Measurements from ENCODE around the gene AK2.

The AK2 gene

GRCh38 chr1:33061834-33062233 is 25.2 kb upstream of the AK2 start (continued):
- no peak for TF ChIP-seq ZNF747 (tag by site-specific recombination; IDR thresholded peaks at IDR 0.05)
- no peak for TF ChIP-seq FEZF1 (tag by site-specific recombination; IDR thresholded peaks at IDR 0.05)
- TF ChIP-seq ZNF416 (tag by site-specific recombination; IDR thresholded peaks at IDR 0.05) = no peak
- no peak for TF ChIP-seq ZFP3 (tag by site-specific recombination; IDR thresholded peaks at IDR 0.05; ENCODE audit: low read depth)
- TF ChIP-seq ZNF239 (tag by site-specific recombination; IDR thresholded peaks at IDR 0.05) = no peak
- no peak for TF ChIP-seq ZNF449 (tag by site-specific recombination; IDR thresholded peaks at IDR 0.05)
- no peak for TF ChIP-seq HOXA7 (CRISPR knock-in tag; IDR thresholded peaks at IDR 0.05; ENCODE audit: borderline replicate concordance)
- TF ChIP-seq SETDB1 (IDR thresholded peaks at IDR 0.05; ENCODE audit: insufficient read length, low read length) = no peak
- TF ChIP-seq ZNF169 (tag by site-specific recombination; IDR thresholded peaks at IDR 0.05) = no peak

- no peak overlapping the region for H3K4me3 ChIP-seq (ENCODE audit: low read depth, low read length)
- ChIA-PET POLR2A (interaction anchor here (1.3 kb wide), 1 partner anchor 20 kb away, joined by 6 read pairs; no protein-coding TSS in a partner anchor), CTCF (interaction anchor here (0.6 to 1.6 kb wide), 3 partner anchors 26 to 174 kb away, joined by 3 to 7 read pairs (median 4); no protein-coding TSS in a partner anchor)
- no peaks in the 10 kb centered on the region for H3K9me3 ChIP-seq (ENCODE audit: control insufficient read depth, insufficient read depth, low read depth, low read length)
- TF ChIP-seq ZNF623 (tag by site-specific recombination; IDR thresholded peaks at IDR 0.05) = no peak
- no peak for TF ChIP-seq REPIN1 (tag by site-specific recombination; IDR thresholded peaks at IDR 0.05; ENCODE audit: low read depth)
- TF ChIP-seq ZNF169 (tag by site-specific recombination; IDR thresholded peaks at IDR 0.05) = no peak
- TF ChIP-seq ZBTB44 (tag by site-specific recombination; IDR thresholded peaks at IDR 0.05) = no peak
- no peak for TF ChIP-seq ZNF112 (tag by site-specific recombination; IDR thresholded peaks at IDR 0.05)
- TF ChIP-seq ZNF146 (tag by site-specific recombination; IDR thresholded peaks at IDR 0.05) = no peak
- no peak for TF ChIP-seq ZNF645 (tag by site-specific recombination; IDR thresholded peaks at IDR 0.05)
- TF ChIP-seq ZNF174 (tag by site-specific recombination; IDR thresholded peaks at IDR 0.05) = no peak
- no peak for TF ChIP-seq SCRT1 (tag by site-specific recombination; IDR thresholded peaks at IDR 0.05; ENCODE audit: borderline replicate concordance)
- TF ChIP-seq ZNF704 (tag by site-specific recombination; IDR thresholded peaks at IDR 0.05) = no peak
- no peak for TF ChIP-seq PRDM6 (tag by site-specific recombination; IDR thresholded peaks at IDR 0.05)
- TF ChIP-seq ELK4 (IDR thresholded peaks at IDR 0.05; ENCODE audit: borderline replicate concordance, low read depth, low read length) = no peak
- no peaks in the 10 kb centered on the region for H3K4me1 ChIP-seq (ENCODE audit: control insufficient read depth, insufficient read depth, low read length)
- H3K27ac ChIP-seq (ENCODE audit: extremely low read depth, low read depth, low read length) = no peak overlapping the region
- no peaks in the 10 kb centered on the region for H3K36me3 ChIP-seq (ENCODE audit: control insufficient read depth in 2 of 2, insufficient read depth in 1 of 2, low read length in 2 of 2)
These were observed 23.9 kb upstream of the AK2 start for GRCh38 chr1:33060579-33061083.

Measured in HEK293 (cell line).